Activated T-helper 1 cell treated with Interleukin-2 at 50 U/mL for 16 hours (primary cell): ENCODE measurements around the gene ARPC5L.
A peak's percentile ranks its signal among the peaks of the same experiment; 100 is the strongest.

Source experiments
- DNase-seq: peaks from one replicate; pipeline ENCODE4 v3.0.0-alpha.2; 2020; ENCODE audit warnings: low read depth

Gene ARPC5L

DNA sequence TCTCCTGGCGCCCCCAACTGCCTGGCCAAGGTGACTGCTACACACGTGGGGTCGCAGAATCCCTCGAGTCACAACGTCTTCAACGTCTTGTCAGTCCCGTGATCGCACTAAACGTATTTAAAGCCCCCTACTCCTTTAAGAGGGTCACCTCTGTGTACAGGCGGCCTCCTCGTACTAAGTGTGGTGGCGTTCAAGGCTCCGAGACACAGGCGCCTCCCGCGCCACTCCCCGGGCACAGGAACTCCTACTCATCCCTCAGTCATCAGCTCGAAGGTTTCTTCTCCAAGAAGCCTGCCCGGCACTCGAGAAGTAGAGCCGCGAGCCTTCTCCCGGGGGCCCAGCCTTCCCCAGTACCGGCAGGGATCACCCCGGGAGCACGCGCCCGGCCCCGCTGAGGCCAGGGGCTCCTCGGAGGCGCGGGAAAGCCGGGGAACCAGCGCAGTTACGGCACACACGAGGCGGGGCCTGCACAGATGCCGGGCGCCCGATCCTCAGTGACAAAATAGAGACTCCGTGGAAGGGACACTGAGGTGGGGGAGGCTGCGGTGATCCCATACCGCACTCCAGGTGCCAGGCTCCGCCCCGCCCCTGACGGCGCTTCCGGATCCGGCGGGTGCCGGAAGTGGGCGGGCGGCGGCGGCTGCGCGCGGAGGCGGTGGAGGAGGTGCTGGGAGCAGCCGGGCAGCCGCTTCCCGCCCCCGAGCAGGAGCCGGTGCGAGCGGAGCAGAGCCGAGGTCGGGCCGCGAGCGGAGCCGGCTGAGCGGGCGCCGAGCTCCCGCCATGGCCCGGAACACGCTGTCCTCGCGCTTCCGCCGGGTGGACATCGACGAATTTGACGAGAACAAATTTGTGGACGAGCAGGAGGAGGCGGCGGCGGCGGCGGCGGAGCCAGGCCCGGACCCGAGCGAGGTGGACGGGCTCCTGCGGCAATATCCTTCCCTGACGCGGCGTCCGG lies 6.9 kb downstream of the ARPC5L start:
- DNase-seq: peak; percentile 91

DNA sequence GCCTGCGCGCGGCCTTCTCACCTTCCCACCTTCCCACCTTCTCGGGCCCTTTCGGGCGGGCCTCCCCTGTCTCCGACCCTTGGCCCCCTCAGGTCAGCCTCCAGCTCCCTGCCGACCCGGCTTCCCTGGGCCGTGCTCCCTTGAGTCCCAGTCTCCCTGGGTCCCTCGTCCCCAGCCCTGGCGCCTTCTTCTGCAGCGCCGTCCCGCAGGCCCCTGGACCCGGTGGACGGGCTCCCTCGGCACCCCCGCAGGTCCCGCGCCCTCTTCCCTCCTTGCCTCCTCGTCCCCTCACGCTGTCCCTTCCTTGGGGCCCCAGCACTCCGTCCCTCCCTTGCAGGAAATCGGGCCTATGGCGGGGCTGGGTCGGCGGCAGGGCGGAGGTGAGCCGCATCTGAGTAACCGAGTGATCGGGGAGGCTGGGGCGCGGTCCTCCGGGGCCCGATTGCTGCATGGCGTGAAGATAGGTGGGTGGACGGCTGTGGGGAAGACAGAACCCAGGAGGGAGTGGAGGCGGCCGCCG lies 7.6 kb downstream of the ARPC5L start:
- DNase-seq: peak; percentile 27

GRCh38 chr9:124869986-124870560 lies 8.1 kb downstream of the ARPC5L start:
- DNase-seq: peak; percentile 67

GRCh38 chr9:124870723-124871122 lies 8.8 kb downstream of the ARPC5L start:
- no peak for DNase-seq

- no peak for DNase-seq
Measured at GRCh38 chr9:124871156-124871561, 9.2 kb downstream of the ARPC5L start.

GRCh38 chr9:124873664-124874063 lies 11.7 kb downstream of the ARPC5L start:
- DNase-seq: no peak

- no peak for DNase-seq
Measured at GRCh38 chr9:124875501-124875900, 13.6 kb downstream of the ARPC5L start.

DNA sequence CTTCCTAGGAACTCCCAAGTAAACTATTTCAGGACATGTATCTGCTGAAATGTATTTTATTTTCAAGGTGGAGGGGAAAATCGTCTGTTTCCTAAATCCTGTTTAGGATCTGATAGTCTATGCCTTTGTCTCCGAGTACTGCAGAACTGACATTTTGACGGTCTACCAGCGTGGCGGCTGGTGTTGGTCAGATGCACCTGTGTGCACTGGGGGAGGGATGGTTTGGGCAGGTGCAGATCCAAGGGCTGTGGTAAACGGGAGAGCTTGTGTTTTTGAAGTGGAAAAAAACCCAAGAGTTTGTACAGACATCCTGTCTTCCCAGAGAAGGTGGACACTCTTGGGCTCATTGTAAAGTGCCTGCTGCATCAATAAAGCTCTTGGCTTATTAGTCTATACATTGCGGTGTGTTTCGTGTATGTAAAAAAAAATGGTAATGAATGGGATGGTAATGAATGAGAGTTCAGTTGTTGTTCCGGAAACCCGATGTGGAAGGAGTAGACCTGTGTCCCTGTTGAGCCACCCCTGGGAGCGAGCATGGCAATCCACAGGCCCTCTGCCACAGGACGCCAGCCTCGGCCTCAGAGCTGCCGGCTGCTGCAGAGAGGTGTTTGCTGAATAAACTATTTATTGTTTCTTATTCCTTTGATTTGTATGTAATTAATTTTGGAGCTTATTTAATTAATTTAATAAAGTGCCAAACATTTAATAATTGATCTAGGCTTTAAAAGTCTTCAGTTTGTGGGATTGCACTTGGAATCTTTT lies 15.3 kb downstream of the ARPC5L start:
- no peak for DNase-seq

DNA sequence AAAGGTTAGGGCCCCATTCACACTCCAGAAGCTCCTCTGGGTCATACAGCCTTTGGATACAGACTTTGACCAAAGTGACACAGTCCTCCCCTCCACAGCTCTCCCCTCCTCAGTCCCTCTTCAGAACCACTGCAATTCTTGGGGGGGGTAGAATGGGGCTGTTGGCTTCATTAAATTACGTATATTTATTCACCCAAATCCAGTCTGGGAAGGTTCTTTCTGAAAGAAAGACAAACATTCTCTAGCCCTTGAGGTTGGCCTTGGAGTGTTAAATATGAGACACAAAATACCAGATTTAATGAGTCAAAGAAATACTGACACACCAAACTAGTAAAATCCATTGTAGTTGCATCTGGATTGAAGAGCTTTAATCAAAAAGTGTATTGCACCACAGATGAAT lies 16.1 kb downstream of the ARPC5L start:
- no peak for DNase-seq

GRCh38 chr9:124878518-124878917 lies 16.6 kb downstream of the ARPC5L start:
- DNase-seq: no peak

DNA sequence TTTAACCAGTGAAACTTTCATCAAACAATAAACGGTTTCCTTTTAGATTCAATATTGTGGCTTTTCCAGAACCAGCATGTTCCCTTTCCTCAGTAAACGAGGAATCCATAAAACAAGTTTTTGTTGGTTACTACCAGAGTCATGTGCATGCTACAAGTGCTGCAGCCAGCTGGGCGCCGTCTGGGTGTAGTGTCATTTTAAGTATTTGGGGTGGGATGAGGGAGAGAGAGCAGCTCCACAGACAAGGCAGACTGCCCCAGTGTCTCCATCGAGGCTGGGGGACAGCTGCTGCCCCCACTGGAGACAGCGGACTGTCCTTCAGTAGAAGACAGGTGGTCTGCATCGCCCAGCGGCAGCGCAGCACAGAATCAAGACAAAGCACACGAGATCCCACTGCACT lies 17.3 kb downstream of the ARPC5L start:
- no peak for DNase-seq

GRCh38 chr9:124880501-124880900 lies 18.6 kb downstream of the ARPC5L start:
- DNase-seq: no peak

DNA sequence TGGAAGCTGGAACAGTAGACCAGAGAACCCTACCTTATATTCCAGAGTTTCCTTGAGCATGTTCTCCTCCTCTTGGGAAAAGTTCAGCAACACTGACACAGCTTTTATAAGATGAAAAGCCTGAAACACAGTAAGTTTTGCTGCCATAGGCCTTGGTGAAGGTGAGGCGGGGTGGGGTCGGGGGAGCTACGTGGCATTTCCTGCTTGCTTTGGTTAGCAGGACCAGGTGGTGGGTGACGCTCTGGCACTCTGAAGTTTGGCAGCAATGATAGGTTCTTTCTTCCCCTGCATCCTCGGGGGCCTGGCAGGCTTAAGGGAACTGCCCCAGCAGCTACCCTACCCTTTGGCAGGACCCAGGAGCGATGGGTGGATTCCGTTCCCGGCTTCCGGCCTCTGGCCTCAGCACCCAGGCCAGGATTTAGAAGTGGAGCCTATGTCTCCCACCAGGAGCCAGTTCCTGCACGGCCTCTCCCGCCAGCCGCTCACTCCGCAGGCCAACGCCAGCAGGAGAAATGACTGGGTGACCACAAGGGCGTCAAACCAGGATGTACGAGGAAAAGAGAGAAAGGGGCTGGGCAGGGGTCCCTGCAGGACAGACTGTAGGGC lies 19.3 kb downstream of the ARPC5L start:
- DNase-seq: no peak

DNA sequence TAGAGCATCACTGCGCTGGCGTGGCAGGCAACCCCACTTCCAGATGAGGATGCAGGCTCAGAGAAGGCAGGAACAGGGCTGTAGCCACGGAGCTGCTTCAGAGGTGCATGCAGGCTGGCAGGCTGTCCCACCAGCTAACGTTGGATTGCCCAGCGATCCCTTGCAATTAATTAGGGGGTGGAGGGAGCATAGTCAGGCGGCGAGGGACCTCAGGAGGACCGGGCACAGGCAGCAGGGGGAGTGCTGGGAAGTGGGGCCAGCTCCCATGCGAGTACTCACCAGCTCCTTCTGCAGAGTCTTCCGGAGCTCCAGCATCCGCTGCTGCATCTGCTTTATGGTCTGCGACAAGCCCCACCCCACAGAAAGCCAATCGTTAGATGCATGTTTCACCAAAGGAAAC lies 20.3 kb downstream of the ARPC5L start:
- no peak for DNase-seq

GRCh38 chr9:124884376-124884775 lies 22.4 kb downstream of the ARPC5L start:
- no peak for DNase-seq

DNA sequence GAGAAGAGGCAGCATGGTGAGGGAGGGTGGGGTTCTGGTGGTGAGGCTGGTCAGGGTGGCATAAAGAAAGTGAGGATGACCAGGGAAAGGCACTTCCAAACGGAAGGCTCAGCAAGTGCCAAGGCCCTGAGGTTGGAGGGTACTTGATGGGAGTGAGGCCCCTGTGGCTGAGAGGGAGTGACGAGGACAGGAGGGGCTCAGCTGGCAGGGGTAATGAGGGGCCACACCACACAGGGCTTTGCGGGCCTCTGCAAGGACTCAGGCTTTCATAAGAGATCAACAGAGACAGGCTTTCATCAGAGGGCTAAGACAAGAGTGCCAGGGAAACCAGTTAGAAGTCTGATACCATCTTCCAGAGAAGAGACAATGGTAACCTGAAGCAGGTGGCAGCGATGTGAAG lies 23.6 kb downstream of the ARPC5L start:
- DNase-seq: no peak

DNA sequence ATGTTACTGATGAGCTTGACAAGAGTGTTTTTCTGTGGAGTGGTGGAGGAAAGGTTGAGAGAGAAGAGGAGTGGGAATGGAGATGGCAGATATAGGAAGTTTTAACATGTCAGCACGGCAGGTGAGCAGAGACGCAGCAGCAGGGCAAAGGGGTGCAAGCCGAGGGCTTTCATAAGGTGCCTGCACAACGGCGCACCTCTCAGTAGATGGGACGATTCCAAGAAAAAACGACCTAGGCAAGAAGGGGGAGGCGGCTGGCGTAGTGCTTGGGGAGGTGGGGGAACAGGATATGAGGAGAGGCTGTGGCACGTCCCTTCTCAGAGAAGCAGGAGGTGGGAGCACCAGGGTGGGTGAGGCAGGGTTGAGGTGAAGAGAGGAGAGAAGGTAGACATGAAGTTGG lies 24.5 kb downstream of the ARPC5L start:
- no peak for DNase-seq

DNA sequence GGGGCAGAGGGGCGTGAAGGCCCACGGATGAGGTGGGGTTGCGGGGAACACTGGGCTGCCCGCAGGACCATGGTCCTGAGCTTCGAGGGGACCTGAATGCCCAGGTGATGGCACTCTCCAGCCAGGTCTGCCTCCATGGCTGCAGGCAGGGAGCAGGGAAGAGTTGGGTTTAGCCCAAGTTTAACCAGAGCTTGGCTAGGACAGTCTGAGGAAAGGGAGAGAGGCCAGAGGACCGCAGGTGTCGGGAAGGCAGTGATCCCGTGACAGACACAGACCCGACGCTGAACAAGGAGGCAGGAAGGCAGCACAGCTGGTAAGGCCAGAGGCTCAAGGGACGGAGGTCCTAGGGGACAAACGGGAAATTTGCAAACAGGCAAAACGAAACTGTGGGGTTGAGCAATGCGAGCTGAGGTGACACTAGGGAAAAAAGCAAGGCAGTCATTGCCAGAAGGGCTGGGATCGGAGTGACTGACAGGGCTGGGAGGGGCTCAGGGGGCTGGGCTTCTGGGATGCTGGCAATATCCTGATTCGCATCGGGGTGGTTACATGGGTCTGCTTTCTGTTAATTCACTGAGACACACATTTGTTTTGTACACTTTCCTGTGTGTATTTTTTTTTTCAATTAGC lies 25.0 kb downstream of the ARPC5L start:
- no peak for DNase-seq

GRCh38 chr9:124887832-124888231 lies 25.9 kb downstream of the ARPC5L start:
- DNase-seq: no peak

- DNase-seq: no peak
Measured at GRCh38 chr9:124889006-124889405, 27.1 kb downstream of the ARPC5L start.

DNA sequence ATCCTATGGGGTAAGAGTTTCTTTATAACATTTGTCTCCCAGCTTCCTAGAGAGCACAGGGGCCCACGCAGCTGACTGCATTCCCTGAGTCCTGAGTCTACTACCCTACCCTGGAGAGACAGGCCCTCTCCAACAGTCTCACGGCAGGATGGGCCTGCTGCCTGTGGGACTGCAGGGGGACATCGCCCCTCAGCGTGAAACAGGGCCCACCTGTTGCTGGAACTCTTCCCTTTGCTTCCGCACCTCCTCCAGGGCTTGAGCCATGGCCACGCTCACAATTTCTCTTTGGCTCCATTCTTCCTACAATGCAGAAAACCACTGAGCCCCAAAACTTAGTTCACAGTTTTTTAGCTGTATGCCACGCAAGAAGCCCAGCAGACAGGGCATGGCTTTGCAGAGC lies 28.2 kb downstream of the ARPC5L start:
- DNase-seq: no peak
